Inferior parietal cortex (tissue), 1 donor: ENCODE results near the gene FAM240B.

ENCODE experiments used
- DNase-seq: peaks from one replicate; pipeline ENCODE4 v3.0.0-alpha.2; 2016; ENCODE audit errors: extremely low spot score

FAM240B gene

DNA sequence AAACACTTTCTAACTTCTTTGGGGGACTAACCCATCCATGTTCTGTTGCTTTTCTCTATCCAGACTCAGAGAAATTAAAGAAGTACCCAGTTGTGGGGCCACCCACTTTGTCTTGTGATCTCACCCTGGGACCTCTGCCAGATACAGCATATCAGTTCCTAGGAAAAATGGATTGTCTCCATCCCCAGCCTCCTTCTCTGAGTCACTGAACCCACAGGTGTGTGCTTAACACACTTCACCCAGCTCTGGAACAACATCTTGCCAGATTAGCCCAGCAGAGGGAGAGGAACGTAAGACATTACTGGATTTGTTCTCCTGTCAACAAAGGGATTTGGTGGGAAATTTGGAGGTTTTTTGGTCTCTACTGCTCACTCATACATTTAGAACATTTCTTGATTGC is 19.2 kb downstream of the FAM240B start:
- DNase-seq: no peak

DNA sequence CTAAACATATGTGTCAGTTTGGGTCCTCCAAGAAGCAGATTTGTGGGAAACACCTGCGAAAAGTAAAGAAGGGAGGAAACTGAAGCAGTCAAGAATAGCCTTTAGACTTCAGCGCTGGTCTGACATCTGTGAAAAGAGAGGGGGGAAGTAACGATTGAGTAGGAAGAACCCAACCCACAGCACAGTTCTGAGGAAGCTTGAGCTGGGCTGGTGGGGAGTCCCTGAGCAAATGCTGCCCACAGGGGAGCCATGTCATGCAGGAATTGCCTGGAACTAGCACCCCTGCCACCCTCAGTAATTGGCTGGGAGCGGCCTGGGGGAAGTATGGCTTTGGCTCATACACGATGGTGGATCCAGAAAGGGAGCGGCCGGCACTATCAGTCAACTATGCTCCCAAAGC is 20.6 kb downstream of the FAM240B start:
- DNase-seq: no peak

DNA sequence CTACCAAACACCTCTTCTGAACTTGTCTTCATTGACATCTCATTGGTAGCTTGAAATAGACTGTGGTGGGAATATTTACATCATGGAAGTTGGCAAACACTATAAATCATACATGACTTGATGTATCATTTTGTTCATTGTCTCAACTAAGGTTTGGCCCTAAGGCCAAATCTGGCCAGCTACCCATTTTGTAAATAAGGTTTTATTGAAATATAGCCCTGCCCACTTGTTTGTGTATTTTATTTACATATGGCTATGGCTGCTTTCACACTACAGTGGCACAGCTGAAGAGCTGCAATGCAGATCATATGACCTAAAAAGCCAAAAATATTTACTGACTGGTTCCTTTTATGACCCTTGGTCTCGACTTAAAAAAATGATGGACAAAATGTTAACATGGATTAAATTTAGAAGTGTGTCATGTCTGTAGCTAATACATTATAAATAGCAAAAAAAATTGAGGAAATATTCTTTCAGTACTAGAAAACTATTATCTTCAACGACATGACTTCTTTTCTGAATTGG is 22.1 kb downstream of the FAM240B start:
- DNase-seq: no peak

DNA sequence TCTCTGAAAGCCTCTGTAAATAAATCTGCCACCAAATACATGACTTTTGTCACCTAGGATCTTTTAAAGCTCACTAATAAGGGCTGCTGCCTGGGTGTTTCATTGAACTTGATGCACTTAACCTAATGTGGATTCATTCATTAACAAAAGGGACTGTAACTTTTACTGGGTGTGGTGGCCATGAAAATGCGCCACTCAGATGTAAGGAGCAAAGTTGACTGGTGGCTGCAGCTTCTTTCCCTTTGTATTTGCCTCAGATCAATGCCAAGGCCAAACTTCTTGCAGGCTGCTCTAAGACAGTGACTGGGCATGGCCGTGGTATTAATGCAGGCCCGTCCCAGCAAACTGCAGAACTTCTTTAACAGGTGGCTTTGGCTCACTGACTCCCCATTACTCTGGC is 22.9 kb downstream of the FAM240B start:
- no peak for DNase-seq

GRCh38 chr9:38694676-38695075 is 25.3 kb downstream of the FAM240B start:
- DNase-seq: peak; percentile 77

DNA sequence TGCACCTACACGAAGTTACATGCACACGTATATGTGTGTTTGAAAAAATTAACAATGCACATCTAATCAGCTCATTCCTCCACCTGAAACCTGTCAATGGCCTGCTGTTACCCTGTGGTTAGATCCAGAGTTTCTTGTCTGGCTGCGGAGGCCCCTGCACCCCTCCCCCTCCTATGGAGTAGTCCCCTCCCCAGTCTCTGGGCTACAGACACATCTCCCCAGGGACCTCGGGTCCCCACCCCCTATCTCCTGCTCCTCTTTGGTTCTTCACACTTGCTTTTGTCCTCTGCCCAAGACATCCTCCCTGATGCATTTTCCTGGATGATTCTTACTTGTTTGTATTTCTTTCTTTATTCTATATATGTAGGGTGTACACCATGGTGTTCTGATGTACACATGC is 27.2 kb downstream of the FAM240B start:
- DNase-seq: no peak

DNA sequence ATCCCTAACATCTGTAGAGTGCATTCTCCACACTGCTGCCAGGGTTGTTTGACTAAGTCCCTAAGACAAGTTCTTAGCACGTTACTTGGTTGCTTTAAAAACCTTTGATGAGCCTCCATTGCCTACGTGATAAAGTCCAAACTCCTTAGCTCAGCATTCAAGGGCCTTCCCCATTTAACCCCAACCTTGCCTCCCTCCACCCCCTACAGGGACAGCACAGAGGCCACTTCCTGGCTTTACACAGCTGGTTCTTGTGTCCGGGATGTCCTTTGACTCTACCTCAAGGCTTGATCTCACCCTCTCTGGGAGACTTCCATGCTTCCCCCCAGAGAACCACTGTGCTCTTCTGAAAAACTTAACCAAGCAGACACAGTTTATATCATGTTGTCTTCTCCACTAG is 29.4 kb downstream of the FAM240B start:
- no peak for DNase-seq

GRCh38 chr9:38689678-38690077 is 30.3 kb downstream of the FAM240B start:
- DNase-seq: peak; percentile 47

GRCh38 chr9:38687992-38688391 is 31.9 kb downstream of the FAM240B start:
- no peak for DNase-seq

DNA sequence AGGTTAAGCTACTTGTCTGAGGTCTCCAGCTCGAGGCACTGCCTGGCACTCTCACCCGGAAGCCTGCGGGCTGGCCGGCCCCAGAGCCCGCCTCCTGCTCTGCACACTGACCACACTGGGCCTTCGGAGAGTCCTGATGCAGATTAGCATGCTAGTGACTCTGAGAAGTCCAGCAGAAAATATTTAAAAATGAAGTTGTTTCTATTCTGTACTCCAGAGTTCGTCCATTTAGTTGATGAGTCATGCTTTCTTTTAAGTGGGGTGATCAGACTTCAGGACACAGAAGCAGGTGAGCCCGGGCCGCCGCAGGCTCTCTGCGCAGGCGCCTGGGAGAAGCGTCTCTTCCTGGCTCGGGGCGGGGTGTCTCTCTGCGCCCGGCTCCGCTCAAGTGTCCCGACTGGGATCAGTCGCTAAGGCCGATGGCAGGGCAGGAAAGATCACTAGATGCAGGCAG is 32.5 kb downstream of the FAM240B start:
- no peak for DNase-seq

DNA sequence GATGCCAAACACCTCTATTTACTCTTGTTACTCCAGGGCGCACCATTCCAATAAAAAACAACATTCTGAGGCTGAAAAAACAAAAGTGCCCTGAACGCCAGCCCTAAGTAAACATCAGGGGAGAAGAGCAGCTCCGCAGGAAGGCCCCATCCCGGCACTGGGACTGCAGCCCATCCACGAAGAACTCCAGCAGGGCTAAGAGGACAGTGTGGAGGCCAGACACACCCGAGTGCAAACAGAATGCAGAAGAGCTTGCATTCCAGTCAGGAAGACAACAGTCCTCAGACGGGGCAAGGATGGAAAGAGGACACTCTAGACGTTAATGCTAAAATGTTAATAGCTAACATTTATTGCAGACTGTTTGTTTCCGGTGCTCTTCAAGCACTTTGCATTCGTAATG is 33.0 kb downstream of the FAM240B start:
- no peak for DNase-seq

- DNase-seq: peak; percentile 78
These were observed 34.4 kb downstream of the FAM240B start for GRCh38 chr9:38685535-38685934.

GRCh38 chr9:38683336-38683735 is 36.6 kb downstream of the FAM240B start:
- no peak for DNase-seq

- DNase-seq: no peak
These were observed 37.2 kb downstream of the FAM240B start for GRCh38 chr9:38682713-38683112.

DNA sequence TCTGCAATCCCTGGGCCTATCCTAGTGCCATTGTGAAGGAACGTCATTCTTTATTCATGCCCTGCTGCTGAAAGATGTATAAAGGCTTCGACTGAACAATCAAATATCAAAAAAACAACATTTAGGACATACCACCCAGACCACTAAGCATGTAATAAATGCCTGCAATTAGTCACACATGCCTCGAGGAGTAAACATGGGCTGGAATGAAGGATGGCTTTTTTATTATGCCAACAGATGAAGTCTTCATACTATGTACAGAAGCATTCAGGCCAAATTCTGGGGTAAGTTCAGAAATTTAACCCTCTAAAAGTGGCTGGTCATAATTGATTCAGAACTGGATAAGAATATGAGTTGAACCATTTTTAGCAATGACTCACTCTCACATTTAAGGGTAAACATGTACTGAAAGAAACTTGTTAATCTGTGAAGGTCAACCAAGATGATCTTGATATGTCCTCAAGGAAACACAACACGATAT is 38.1 kb downstream of the FAM240B start:
- DNase-seq: no peak

GRCh38 chr9:38680837-38681445 is 39.0 kb downstream of the FAM240B start:
- no peak for DNase-seq

DNA sequence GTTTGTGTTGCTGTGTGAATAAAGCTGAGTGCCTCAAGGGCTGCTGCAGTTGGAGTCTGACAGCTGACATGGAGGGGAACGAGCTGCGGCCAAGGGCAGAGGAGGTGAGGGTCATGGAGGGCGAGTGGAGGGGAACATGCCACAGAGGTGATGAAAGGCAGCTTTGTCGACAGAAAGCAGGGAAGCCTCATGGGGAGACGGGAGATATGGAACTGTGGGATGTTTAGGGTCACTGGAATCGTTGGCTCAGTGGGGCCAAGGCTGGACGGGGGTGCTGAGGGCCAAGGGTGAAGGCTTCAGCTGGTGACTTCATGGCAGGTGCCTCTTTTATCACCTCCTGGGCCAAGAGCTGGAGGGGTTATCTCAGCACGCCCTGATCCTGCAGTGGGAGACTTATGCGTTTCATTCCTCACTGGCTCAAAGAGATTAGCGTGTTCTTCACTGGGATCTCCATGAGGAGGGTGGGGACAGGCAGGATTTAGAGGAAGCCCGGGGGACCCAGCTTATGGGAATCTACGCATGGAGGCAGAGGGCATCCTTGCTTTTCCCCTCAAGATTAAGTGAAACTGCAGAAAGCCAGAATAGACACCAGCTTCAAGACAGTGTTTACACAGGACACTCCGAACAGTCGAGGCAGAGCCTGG is 42.2 kb downstream of the FAM240B start:
- no peak for DNase-seq

GRCh38 chr9:38675831-38676230 is 44.1 kb downstream of the FAM240B start:
- no peak for DNase-seq

- no peak for DNase-seq
These were observed 44.7 kb downstream of the FAM240B start for GRCh38 chr9:38675211-38675610.

DNA sequence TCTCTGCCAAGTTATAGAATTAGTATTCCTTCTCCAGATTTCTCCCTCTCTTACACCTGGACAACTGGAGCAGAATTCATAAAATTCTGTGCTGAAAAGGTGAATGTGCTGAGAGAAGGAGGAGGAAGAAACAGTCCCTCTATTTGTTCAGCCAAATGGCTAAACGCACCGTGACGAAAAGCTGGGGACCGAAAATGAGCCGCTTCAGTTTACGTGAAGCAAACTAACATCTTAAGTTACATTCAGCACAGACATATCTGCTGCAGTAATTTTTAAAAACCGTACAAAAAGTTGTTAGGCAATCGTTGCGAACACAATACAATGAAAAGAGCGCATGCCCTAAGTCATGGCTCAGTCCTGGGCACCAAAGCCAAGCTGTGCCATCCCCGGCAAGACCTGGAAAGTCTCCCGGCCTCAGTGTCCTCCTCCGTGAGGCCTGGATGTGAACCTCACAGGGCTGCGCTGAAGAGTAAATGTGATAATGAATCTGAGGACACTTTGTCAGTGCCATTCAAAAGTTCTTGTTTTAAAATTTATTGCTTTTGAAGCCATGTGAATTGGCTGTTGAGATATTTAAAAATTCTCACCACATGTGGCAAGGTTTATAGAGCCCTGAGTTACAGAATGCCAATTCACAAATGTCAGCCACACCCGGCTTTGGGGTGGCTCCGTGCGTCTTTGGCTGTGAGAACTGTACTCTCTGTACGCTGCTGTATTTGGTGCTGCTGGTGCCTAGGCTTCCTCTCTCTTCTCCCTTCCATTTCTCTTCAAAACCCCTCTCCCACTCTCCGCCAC is 46.3 kb downstream of the FAM240B start:
- no peak for DNase-seq

- DNase-seq: no peak
These were observed 48.2 kb downstream of the FAM240B start for GRCh38 chr9:38671748-38672147.

GRCh38 chr9:38671372-38671731 is 48.6 kb downstream of the FAM240B start:
- DNase-seq: no peak
